GM12873 (cell line): Measurements from ENCODE around the gene OR5A2.

Experiments
- TF ChIP-seq, protein P1 (sequence below): IDR thresholded peaks from 2 replicates; pipeline ENCODE4 v1.5.1; 2012; ENCODE audit warnings: low read depth, mild to moderate bottlenecking, moderate library complexity, low read length, control low read depth; ENCODE audit not compliant: insufficient read depth; ENCODE audit errors: missing control alignments

OR5A2 gene

DNA sequence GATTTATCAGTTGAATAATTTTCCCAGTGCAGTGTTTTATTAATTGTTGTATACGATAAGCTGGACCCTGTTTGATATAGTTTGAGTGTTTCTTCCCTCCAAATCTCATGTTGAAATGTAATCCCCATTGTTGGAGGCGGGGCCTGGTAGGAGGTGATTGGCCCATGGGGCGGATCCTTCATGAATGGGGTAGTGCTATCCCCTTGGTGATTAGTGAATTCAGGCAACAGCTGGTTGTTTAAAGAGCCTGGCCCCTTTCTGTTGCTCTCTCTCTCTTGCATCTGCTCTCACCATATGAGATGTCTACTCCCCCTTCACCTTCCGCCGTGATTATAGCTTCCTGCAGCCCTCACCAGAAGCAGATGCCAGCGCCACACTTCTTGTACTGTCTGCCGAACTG is 11.6 kb upstream of the OR5A2 start:
- TF ChIP-seq, protein P1, sequence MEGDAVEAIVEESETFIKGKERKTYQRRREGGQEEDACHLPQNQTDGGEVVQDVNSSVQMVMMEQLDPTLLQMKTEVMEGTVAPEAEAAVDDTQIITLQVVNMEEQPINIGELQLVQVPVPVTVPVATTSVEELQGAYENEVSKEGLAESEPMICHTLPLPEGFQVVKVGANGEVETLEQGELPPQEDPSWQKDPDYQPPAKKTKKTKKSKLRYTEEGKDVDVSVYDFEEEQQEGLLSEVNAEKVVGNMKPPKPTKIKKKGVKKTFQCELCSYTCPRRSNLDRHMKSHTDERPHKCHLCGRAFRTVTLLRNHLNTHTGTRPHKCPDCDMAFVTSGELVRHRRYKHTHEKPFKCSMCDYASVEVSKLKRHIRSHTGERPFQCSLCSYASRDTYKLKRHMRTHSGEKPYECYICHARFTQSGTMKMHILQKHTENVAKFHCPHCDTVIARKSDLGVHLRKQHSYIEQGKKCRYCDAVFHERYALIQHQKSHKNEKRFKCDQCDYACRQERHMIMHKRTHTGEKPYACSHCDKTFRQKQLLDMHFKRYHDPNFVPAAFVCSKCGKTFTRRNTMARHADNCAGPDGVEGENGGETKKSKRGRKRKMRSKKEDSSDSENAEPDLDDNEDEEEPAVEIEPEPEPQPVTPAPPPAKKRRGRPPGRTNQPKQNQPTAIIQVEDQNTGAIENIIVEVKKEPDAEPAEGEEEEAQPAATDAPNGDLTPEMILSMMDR = no peak

DNA sequence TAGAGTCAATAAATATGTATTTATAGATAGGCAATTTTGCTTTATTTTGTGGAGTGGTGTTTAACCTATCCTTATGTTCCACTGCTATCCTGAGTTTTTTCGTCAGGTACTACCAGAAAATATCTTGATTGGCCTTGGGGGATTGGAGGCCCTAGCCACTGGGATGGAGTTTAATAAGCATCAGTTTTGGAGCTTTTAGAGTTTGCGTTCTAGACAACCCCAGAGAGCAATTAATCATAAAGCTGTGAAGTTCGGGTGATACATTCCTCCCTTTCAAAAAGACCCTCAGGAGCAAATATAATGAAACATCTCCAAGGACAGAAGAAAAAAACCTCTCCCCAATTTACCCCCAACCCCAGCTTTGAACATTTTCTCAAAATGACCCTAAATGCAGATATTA is 10.0 kb upstream of the OR5A2 start, which contains the start of gene OR5A1:
Gene OR5A1, plus strand, starts transcription at position 301 of the 400 bp plus-strand sequence. CDS start 6,700 bp downstream, outside the sequence.
- TF ChIP-seq, protein P1 = no peak

DNA sequence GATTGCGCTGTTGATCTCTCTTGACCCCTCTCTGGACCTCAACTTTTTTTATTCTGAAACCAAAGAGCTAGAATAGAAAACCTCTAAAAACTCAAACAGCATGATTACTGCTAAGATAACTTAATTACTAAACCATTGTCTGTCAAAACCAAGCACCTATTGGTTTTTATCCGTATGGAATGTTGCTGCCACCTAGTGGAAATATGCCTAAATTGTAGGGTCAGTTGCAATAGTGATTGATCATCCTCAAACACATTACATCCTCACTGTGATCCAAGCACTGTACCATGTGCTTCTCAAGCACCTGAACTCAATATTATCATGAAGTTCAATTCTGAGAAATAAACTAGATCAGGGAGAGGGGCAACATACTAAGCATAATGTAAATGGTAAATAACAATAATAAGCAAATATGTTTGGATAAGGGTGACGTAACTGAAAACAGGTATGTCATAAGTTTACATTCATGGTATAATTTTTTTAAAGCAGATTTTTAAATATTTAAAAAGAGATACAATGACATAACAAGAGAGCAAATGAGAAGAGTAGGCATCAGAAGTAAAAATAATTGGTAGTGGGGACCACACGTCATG is 3.8 kb upstream of the OR5A2 start:
- TF ChIP-seq, protein P1 = peak; percentile 76

DNA sequence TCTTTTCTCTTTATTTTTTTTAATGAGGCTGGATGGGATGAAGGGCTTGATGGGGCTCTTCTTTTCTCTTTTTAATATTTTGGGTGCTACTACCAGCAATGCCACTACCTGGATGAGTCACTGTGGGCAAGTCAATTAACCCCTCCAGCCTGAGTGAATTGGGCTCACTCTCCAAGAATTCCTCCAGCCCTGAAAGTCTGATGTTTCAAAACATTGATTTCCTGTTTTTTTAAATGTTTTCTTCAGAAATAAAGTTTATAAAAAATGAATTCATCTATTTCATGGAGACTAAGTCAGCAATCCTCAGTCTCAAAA is 812 bp upstream of the OR5A2 start:
- TF ChIP-seq, protein P1 = no peak

DNA sequence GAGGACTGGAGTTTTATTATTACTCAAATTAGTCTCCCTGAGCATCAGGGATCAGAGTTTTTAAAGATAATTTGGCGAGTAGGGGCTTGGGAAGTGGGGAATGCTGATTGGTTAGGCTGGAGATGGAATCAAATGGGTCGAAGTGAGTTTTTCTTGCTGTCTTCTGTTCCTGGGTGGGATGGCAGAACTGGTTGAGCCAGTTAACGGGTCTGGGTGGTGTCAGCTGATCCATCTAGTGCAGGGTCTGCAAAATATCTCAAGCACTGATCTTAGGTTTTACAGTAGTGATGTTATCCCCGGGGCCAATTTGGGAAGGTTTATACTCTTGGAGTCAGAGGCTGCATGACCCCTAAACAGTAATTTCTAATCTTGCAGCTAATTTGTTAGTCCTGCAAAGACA is 1.1 kb downstream of the OR5A2 start:
- TF ChIP-seq, protein P1 = no peak

DNA sequence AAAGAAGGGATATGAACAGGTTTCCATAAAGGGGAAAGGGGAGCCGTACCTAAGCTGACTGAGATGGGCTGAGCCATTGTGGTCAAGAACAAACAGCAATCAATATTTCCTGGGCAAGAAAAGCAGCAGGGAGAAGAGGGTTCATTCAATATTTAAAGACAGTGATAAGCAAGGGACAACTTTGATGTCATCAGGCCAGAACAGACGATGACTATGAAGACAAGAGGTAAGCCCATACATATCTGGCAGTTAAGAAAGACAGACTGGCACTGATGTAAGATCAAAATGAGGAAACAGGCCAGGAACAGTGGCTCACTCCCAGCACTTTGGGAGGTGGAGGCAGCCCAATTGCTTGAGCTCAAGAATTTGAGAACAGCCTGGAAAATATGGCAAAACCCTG is 2.4 kb downstream of the OR5A2 start:
- TF ChIP-seq, protein P1 = no peak

DNA sequence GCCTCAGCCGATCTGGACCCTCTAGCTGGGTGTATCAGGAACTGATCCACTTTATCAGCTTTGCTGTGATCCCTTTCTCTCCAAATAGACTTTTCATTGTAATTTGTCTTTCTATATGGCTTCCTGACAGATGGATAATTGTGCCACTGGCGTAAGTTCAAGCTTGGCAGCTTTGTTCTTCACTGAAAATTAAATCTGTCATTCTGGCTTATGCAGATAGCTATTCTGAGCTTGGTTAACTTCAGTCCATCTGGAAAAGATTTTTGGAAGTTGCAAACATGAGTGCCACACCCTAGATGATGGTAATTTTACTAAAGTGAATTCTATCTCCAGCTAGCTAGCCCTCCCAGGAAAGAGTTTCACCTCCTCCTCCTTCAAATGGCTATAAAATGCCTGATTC is 8.1 kb downstream of the OR5A2 start:
- TF ChIP-seq, protein P1 = no peak
